Prostate gland (tissue), 2 donors: ENCODE measurements around the gene NF2. TPM values are rescaled to one million over a fixed set of nuclear protein-coding genes. Genes with fewer than 3 reads are reported as not detected.

Experiments
- DNase-seq: peaks from one replicate; pipeline ENCODE4 v3.0.0-alpha.2; 2019; ENCODE audit warnings: low spot score
- H3K27ac ChIP-seq, 2 donors: fragments of 200-600 bp; sonication (generic); 2 replicates each; pipeline ENCODE4 v1.5.1; 2017 to 2019
- H3K27me3 ChIP-seq: fragments of 200-600 bp; sonication (generic); replicated peaks from 2 replicates; pipeline ENCODE4 v1.5.1; 2019; ENCODE audit not compliant: insufficient read depth
- H3K36me3 ChIP-seq, 2 donors: fragments of 200-600 bp; sonication (generic); 1 replicate in 1 of 2; 2 replicates in 1 of 2; pipeline versions ENCODE4 v1.5.1 to v1.8.1; 2017 to 2019
- H3K4me1 ChIP-seq: fragments of 200-600 bp; sonication (generic); replicated peaks from 2 replicates; pipeline ENCODE4 v1.5.1; 2019
- H3K4me3 ChIP-seq, 2 donors: fragments of 200-600 bp; sonication (generic); 2 replicates each; pipeline ENCODE4 v1.5.1; 2017 to 2019
- H3K9me3 ChIP-seq: fragments of 200-600 bp; sonication (generic); 2 replicates; pipeline ENCODE4 v1.5.1; 2017
- CTCF ChIP-seq, 4 experiments: fragments of 200-600 bp in 2 of 4; fragments of 450-650 bp in 2 of 4; sonication (generic) in 2 of 4; IDR thresholded peaks; 1 replicate in 3 of 4; 2 replicates in 1 of 4; pipeline ENCODE4 v1.5.1; 2016 to 2019; ENCODE audit warnings: antibody characterized with exemption in 4 of 4, mild to moderate bottlenecking in 2 of 4, moderate library complexity in 2 of 4
- POLR2A ChIP-seq: fragments of 450-650 bp; IDR thresholded peaks from one replicate; pipeline ENCODE4 v1.6.1; 2016; ENCODE audit warnings: antibody characterized with exemption, mild to moderate bottlenecking
- POLR2AphosphoS5 ChIP-seq: sonication (generic); formaldehyde crosslinking; IDR thresholded peaks from one replicate; pipeline ENCODE4 v1.6.1; 2017; ENCODE audit warnings: antibody characterized with exemption
- WGBS: methylation state at CpG from one replicate; pipeline ENCODE4 v1.1.5; 2018; 5-methylcytosine and 5-hydroxymethylcytosine counted together
- intact Hi-C: fragments of 100-400 bp; cut with DNase I; formaldehyde crosslinking; loops from one replicate; pipeline ENCODE4 v1.14.2; 2022
- total RNA-seq, 2 donors: library from RNA; depleted of rRNA; stranded (reverse); fragments of >200 nt; gene quantifications; one replicate each; pipeline ENCODE4 v1.1.0, GENCODE V29; 2016

NF2 gene
- total RNA-seq, 2 donors from 2014 or later: 32.3 to 34.7 TPM

- Histone ChIP-seq H3K4me3 (no peak overlapping the region), H3K27me3 (no peaks in the 10 kb centered on the region), H3K36me3 (no peaks in the 10 kb centered on the region), H3K27ac (no peak overlapping the region), H3K4me1 (no peaks in the 10 kb centered on the region), H3K9me3 (no peaks in the 10 kb centered on the region)
- DNase-seq: no peak
- intact Hi-C loops: no loop called here
- TF ChIP-seq POLR2AphosphoS5 (no peak), CTCF (IDR thresholded peaks at IDR 0.05) (no peak), POLR2A (no peak)
- WGBS: 31% methylated on average over 14 of the region's 14 CpGs
Observed at GRCh38 chr22:29701155-29701999, 97.9 kb downstream of the NF2 start.

- Histone ChIP-seq H3K27ac (no peak overlapping the region), H3K9me3 (no peaks in the 10 kb centered on the region), H3K27me3 (no peaks in the 10 kb centered on the region), H3K4me3 (no peak overlapping the region), H3K36me3 (no peaks in the 10 kb centered on the region), H3K4me1 (no peaks in the 10 kb centered on the region)
- intact Hi-C loops: no loop called here
- no peak for TF ChIP-seq POLR2AphosphoS5
- WGBS: 37% methylated on average over 14 of the region's 14 CpGs
- no peak for DNase-seq
Observed at GRCh38 chr22:29702000-29702930, 98.8 kb downstream of the NF2 start.

GRCh38 chr22:29702931-29703501 lies 99.6 kb downstream of the NF2 start:
- intact Hi-C loops: no loop called here
- Histone ChIP-seq H3K27ac (no peak overlapping the region), H3K27me3 (no peaks in the 10 kb centered on the region), H3K36me3 (no peaks in the 10 kb centered on the region), H3K4me1 (no peaks in the 10 kb centered on the region), H3K4me3 (no peak overlapping the region), H3K9me3 (no peaks in the 10 kb centered on the region)
- DNase-seq: peak; percentile 44
- WGBS: 47% methylated on average over 19 of the region's 19 CpGs
- TF ChIP-seq POLR2A (no peak), CTCF (IDR thresholded peaks at IDR 0.05) (no peak), POLR2AphosphoS5 (no peak)

- Histone ChIP-seq H3K36me3 (no peaks in the 10 kb centered on the region), H3K9me3 (no peaks in the 10 kb centered on the region), H3K27ac (no peak overlapping the region), H3K4me3 (no peak overlapping the region), H3K4me1 (no peaks in the 10 kb centered on the region), H3K27me3 (no peaks in the 10 kb centered on the region)
- DNase-seq: no peak
- 65% methylated on average over 7 of the region's 7 CpGs for WGBS
- intact Hi-C loops: no loop called here
- TF ChIP-seq POLR2A: no peak
- no peak for TF ChIP-seq CTCF (IDR thresholded peaks at IDR 0.05)
- TF ChIP-seq POLR2AphosphoS5: no peak
Observed at GRCh38 chr22:29703569-29704195, 100.2 kb downstream of the NF2 start.
